ENCODE data around the gene FILIP1L.
"Not testable (repeated sequence)": the region's sequence is repeated elsewhere in the genome, so short reads cannot be mapped to it uniquely, and the experiment has no call there.

The FILIP1L gene

GRCh38 chr3:100062665-100063064, 51.6 kb downstream of the FILIP1L start:
- H3K4me3 ChIP-seq (ENCODE audit: low read depth, low read length): no peak overlapping the region
- H3K36me3 ChIP-seq (replicated peaks): no peaks in the 10 kb centered on the region
- H3K27ac ChIP-seq: no peak overlapping the region
- no peak for DNase-seq
- no peaks in the 10 kb centered on the region for H3K27me3 ChIP-seq (replicated peaks)
- in situ Hi-C loops (cut with HindIII; ENCODE audit: low pct_ligation_motif_present, low sequenced_read_pairs): loop anchor here (25.0 kb wide), 1 partner anchor 225 kb away; no protein-coding TSS in a partner anchor
- TF ChIP-seq, protein P1, sequence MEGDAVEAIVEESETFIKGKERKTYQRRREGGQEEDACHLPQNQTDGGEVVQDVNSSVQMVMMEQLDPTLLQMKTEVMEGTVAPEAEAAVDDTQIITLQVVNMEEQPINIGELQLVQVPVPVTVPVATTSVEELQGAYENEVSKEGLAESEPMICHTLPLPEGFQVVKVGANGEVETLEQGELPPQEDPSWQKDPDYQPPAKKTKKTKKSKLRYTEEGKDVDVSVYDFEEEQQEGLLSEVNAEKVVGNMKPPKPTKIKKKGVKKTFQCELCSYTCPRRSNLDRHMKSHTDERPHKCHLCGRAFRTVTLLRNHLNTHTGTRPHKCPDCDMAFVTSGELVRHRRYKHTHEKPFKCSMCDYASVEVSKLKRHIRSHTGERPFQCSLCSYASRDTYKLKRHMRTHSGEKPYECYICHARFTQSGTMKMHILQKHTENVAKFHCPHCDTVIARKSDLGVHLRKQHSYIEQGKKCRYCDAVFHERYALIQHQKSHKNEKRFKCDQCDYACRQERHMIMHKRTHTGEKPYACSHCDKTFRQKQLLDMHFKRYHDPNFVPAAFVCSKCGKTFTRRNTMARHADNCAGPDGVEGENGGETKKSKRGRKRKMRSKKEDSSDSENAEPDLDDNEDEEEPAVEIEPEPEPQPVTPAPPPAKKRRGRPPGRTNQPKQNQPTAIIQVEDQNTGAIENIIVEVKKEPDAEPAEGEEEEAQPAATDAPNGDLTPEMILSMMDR (IDR thresholded peaks at IDR 0.05; ENCODE audit: low read depth, low read length, missing control alignments): no peak

DNA sequence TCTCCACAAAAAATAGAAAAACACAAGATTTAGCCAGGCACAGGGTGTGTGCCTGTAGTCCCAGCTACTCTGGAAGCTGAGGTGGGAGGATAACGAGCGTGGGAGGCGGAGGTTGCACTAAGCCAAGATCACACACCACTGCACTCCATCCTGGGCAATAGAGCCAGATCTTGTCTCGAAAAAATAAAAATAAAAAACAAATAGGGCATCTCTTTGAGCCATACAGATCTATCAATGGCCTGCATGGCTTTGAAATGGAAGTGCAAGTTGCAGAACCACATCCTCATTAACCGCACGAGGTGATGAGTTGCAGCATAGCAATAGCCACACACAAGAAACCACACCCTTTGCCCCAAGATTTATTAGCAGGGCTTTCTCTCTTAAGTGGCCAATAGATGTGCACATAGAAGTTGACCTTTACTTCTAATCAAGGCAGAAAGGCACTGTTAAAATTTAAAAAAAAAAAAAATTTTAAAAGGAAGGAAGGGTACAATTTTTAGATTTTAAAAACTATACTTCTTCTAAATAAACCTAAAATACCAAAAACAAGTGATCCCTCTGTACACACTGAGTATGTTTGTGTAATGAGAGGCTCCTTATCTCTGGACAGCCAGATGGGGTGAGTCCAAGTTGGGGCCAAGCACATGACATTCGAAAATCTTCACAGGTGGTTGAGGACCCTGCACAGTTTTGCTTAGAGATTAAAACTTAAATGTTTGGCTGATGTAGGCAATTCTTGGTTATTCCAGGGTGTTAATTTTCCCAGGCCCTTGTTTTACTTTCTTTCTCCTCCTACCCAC, 53.4 kb downstream of the FILIP1L start:
- in situ Hi-C loops (cut with HindIII; ENCODE audit: low pct_ligation_motif_present, low sequenced_read_pairs): loop anchor here (25.0 kb wide), 1 partner anchor 224 kb away; no protein-coding TSS in a partner anchor
- TF ChIP-seq, protein P1 (IDR thresholded peaks at IDR 0.05; ENCODE audit: low read depth, low read length, missing control alignments): no peak
- no peak for DNase-seq

GRCh38 chr3:100059472-100059871, 54.8 kb downstream of the FILIP1L start:
- in situ Hi-C loops (cut with HindIII; ENCODE audit: low pct_ligation_motif_present, low sequenced_read_pairs): loop anchor here (25.0 kb wide), 1 partner anchor 222 kb away; no protein-coding TSS in a partner anchor
- no peaks in the 10 kb centered on the region for H3K36me3 ChIP-seq (replicated peaks)
- no peak for DNase-seq
- no peak overlapping the region for H3K27ac ChIP-seq
- no peaks in the 10 kb centered on the region for H3K27me3 ChIP-seq (replicated peaks)
- TF ChIP-seq, protein P1 (IDR thresholded peaks at IDR 0.05; ENCODE audit: low read depth, low read length, missing control alignments): no peak
- no peak overlapping the region for H3K4me3 ChIP-seq (ENCODE audit: low read depth, low read length)

More for the DNA sequence above, 53.4 kb downstream of the FILIP1L start:
- Histone ChIP-seq H3K4me3 (ENCODE audit: low read depth, low read length) (no peak overlapping the region), H3K27ac (no peak overlapping the region), H3K36me3 (replicated peaks) (no peaks in the 10 kb centered on the region), H3K27me3 (replicated peaks) (no peaks in the 10 kb centered on the region)

DNA sequence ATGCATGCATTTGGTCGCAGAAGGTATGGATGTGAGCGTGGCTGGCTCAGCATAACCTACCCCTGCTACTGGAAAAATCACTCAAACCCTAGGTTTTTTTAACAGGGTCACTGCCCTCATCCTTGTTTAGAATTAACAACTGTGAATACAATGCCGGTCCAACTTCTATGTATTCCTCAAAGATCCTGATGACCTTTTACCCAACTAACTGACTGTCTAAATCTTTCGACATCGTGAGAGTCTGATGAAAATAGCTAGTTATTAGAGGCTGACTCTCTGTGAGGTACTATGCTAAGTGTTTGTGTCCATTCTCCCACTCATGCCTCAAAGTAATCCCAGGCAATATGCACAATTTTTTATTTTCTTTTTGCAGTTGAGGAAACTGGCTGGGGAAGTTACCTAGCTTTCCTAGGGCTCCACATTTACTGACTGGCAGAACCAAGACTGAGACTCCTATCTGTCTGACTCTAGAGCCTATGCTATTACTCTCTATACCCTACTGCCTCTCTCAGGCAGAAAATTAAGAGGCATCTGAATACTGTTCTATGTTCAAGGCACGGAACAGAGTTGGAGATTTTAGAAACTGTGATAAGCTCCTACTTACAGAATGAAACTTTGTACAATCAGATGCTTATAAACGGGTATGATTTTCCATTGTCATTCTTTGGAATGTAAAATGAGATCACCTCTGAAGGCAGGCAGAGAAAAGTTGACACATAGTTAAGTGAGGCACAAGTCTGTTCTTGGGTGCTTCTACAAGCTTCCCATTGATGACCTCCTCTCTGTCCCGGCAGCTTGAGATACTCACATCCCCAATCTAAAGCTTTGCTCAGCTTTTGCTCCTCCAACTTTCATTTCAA, 56.4 kb downstream of the FILIP1L start:
- no peaks in the 10 kb centered on the region for H3K27me3 ChIP-seq (replicated peaks)
- TF ChIP-seq, protein P1 (IDR thresholded peaks at IDR 0.05; ENCODE audit: low read depth, low read length, missing control alignments): peak; percentile 8
- no peak overlapping the region for H3K4me3 ChIP-seq (ENCODE audit: low read depth, low read length)
- in situ Hi-C loops (cut with HindIII; ENCODE audit: low pct_ligation_motif_present, low sequenced_read_pairs): loop anchor here (25.0 kb wide), 1 partner anchor 221 kb away; no protein-coding TSS in a partner anchor
- no peak for DNase-seq
- no peaks in the 10 kb centered on the region for H3K36me3 ChIP-seq (replicated peaks)
- no peak overlapping the region for H3K27ac ChIP-seq

DNA sequence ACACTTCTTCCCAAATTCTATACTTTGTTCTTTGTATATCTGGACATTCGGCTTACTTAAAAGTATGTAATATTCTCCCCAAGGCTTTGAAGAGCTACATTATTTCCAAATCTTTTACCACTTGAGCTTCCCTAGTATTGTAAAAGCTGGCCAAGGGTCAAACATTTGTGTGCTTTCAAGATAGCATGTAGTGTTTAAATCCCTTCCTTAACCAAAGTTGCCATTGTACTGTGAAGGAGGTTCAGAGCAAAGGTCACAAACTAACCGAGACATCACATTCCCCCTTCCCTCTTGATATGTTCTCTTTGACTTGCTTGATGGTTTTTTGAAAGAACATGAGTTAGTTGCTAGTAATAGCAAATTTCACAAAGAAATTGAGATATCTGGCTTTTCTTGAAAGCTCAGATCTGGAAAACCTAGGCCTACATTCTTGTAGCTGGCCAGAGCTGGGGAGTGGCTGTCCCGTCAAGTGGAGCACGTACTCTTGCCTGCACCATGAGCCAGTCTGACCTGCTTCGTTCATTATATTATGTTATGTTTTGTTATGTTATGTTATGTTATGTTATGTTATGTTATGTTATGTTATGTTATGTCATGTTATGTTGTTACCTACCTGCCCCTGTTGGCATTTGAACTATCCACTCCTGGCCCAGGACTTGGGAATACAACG, 60.2 kb downstream of the FILIP1L start:
- TF ChIP-seq, protein P1 (IDR thresholded peaks at IDR 0.05; ENCODE audit: low read depth, low read length, missing control alignments): no peak
- DNase-seq: no peak
- no peak overlapping the region for H3K4me3 ChIP-seq (ENCODE audit: low read depth, low read length)
- no peak overlapping the region for H3K27ac ChIP-seq
- H3K36me3 ChIP-seq (replicated peaks): no peaks in the 10 kb centered on the region
- H3K27me3 ChIP-seq (replicated peaks): no peaks in the 10 kb centered on the region
- in situ Hi-C loops (cut with HindIII; ENCODE audit: low pct_ligation_motif_present, low sequenced_read_pairs): loop anchor here (25.0 kb wide), 1 partner anchor 217 kb away; no protein-coding TSS in a partner anchor

GRCh38 chr3:100051513-100051912, 62.8 kb downstream of the FILIP1L start:
- not testable (repeated sequence) for H3K27me3 ChIP-seq (replicated peaks); DNase-seq; H3K4me3 ChIP-seq (ENCODE audit: low read depth, low read length); H3K27ac ChIP-seq; H3K36me3 ChIP-seq (replicated peaks)
- in situ Hi-C loops (cut with HindIII; ENCODE audit: low pct_ligation_motif_present, low sequenced_read_pairs): loop anchor here (25.0 kb wide), 1 partner anchor 214 kb away; no protein-coding TSS in a partner anchor
